PC-3 (cell line): ENCODE data around the gene ADARB2. TPM values are rescaled to one million over a fixed set of nuclear protein-coding genes. Genes with fewer than 3 reads are reported as not detected.

ENCODE experiments used
- ATAC-seq: fragments of 200-7000 bp; cut with Tn5 transposase; 2 replicates; pipeline ENCODE4 v1.9.1; 2020; ENCODE audit warnings: mild to moderate bottlenecking, moderate library complexity
- BruUV-seq: library from RNA; stranded (reverse); fragments of 400-500 nt; replicated peaks from 2 replicates; lab custom pipeline; 2021; lab: Mats Ljungman, UMichigan
- CTCF ChIA-PET: fragments of 300-600 bp; sonication (Branson Sonifier 250); formaldehyde crosslinking; loops from one replicate; lab custom pipeline; 2022; ENCODE audit warnings: antibody characterized with exemption; lab: Charles Lee
- POLR2A ChIA-PET: fragments of 300-600 bp; sonication (Branson Sonifier 250); formaldehyde crosslinking; loops from one replicate; lab custom pipeline; 2022; ENCODE audit warnings: antibody characterized with exemption; ENCODE audit not compliant: unreplicated experiment; lab: Charles Lee
- DNase-seq: peaks from one replicate; pipeline ENCODE4 v3.0.0-alpha.2; 2015
- H2AFZ ChIP-seq: fragments of 300-600 bp; sonication (generic); 2 replicates; pipeline ENCODE4 v1.6.0; 2016; ENCODE audit warnings: antibody characterized with exemption, low read length
- H3F3A ChIP-seq: fragments of 300-600 bp; sonication (generic); one replicate; pipeline ENCODE4 v1.6.0; 2017; ENCODE audit warnings: antibody characterized with exemption, low read length, control low read depth, mild to moderate bottlenecking; ENCODE audit not compliant: unreplicated experiment
- H3K27ac ChIP-seq: fragments of 300-600 bp; sonication (generic); 2 replicates; pipeline ENCODE4 v1.5.1; 2016; ENCODE audit warnings: mild to moderate bottlenecking, low read length
- H3K27me3 ChIP-seq: fragments of 300-600 bp; sonication (generic); 2 replicates; pipeline ENCODE4 v1.6.1; 2016; ENCODE audit warnings: low read length, mixed read lengths
- H3K36me3 ChIP-seq: fragments of 300-600 bp; sonication (generic); 2 replicates; pipeline ENCODE4 v1.6.1; 2016; ENCODE audit warnings: low read depth, mixed run types, low read length, mixed read lengths
- H3K4me1 ChIP-seq: fragments of 300-600 bp; sonication (generic); 2 replicates; pipeline ENCODE4 v1.5.1; 2016; ENCODE audit warnings: low read length; ENCODE audit not compliant: insufficient read depth
- H3K4me2 ChIP-seq: fragments of 300-600 bp; sonication (generic); 2 replicates; pipeline ENCODE4 v1.6.0; 2016; ENCODE audit warnings: low read length
- H3K4me3 ChIP-seq: fragments of 300-600 bp; sonication (generic); 2 replicates; pipeline ENCODE4 v1.5.1; 2016; ENCODE audit warnings: mild to moderate bottlenecking, low read length, mixed read lengths
- H3K79me2 ChIP-seq: fragments of 300-600 bp; sonication (generic); 2 replicates; pipeline ENCODE4 v1.6.1; 2017; ENCODE audit warnings: low read length, mixed read lengths
- H3K9ac ChIP-seq: fragments of 300-600 bp; sonication (generic); 2 replicates; pipeline ENCODE4 v1.6.0; 2016; ENCODE audit warnings: mild to moderate bottlenecking, low read length
- H3K9me2 ChIP-seq: fragments of 300-600 bp; sonication (generic); replicated peaks from 2 replicates; pipeline ENCODE4 v1.6.1; 2016; ENCODE audit warnings: mixed run types, low read length, mixed read lengths
- H3K9me3 ChIP-seq: fragments of 300-600 bp; sonication (generic); 2 replicates; pipeline ENCODE4 v1.6.1; 2016; ENCODE audit warnings: low read length, mixed read lengths
- H4K20me1 ChIP-seq: fragments of 300-600 bp; sonication (generic); 2 replicates; pipeline ENCODE4 v1.6.1; 2016; ENCODE audit warnings: low read length, mixed read lengths
- CTCF ChIP-seq: fragments of 300-600 bp; sonication (generic); conservative IDR thresholded peaks from 2 replicates; pipeline ENCODE4 v1.5.1; 2017; ENCODE audit warnings: antibody characterized with exemption, low read depth, mild to moderate bottlenecking, low read length
- EZH2 ChIP-seq: fragments of 300-600 bp; sonication (generic); IDR thresholded peaks from one replicate; pipeline ENCODE4 v1.6.1; 2017; ENCODE audit warnings: antibody characterized with exemption, mild to moderate bottlenecking, low read length; ENCODE audit not compliant: unreplicated experiment
- EZH2phosphoT487 ChIP-seq: fragments of 300-600 bp; sonication (generic); IDR thresholded peaks from 2 replicates; pipeline ENCODE4 v1.6.1; 2018; ENCODE audit warnings: mild to moderate bottlenecking, antibody characterized with exemption, low read length, borderline replicate concordance
- intact Hi-C: fragments of 100-400 bp; cut with micrococcal nuclease; formaldehyde crosslinking; loops from 2 replicates; pipeline ENCODE4 v1.9.0; 2023
- total RNA-seq: library from RNA; depleted of rRNA; stranded (reverse); fragments of >200 nt; gene quantifications from 2 replicates; pipeline ENCODE4 v1.2.3, GENCODE V29; 2014

The ADARB2 gene
- total RNA-seq, 1 experiment from 2014 or later = not detected

DNA sequence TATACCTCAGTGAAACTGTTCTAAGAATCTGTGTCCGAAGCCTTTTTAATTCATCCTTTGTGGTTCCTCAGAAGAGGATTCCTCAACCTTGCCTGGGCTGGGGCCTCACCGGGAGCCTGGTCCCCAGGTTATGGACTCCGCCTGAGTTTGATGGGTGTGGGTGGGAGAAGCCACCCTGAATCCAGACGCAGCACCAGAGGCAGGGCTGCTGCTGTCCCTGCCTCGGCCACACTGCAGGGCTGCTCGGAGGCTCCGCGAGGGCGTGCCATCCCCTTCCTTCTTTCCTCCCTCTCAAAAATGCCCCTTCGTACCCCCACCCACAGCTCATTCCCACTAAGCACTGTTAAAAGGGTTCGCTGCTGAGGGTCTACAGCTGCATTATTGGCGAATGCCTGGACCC lies 146.3 kb downstream of the ADARB2 start:
- Histone ChIP-seq H3K27ac (no peak overlapping the region), H3F3A (no peaks in the 10 kb centered on the region), H3K4me2 (no peak overlapping the region), H3K36me3 (no peaks in the 10 kb centered on the region), H3K4me3 (no peak overlapping the region), H2AFZ (no peak overlapping the region), H3K9ac (no peak overlapping the region), H3K79me2 (no peaks in the 10 kb centered on the region), H3K9me2 (no peaks in the 10 kb centered on the region), H3K4me1 (no peaks in the 10 kb centered on the region), H3K9me3 (no peaks in the 10 kb centered on the region), H3K27me3 (no peaks in the 10 kb centered on the region), H4K20me1 (no peaks in the 10 kb centered on the region)
- ATAC-seq = no peak
- BruUV-seq = no TSS peak
- intact Hi-C loops = no loop called here
- ChIA-PET CTCF (no interaction called here), POLR2A (no interaction called here)
- TF ChIP-seq EZH2 (no peak), EZH2phosphoT487 (no peak), CTCF (no peak)
- DNase-seq = no peak

GRCh38 chr10:1589257-1589656 lies 148.1 kb downstream of the ADARB2 start:
- CTCF ChIA-PET = no interaction called here

More at GRCh38 chr10:1589257-1589656, 148.1 kb downstream of the ADARB2 start:
- POLR2A ChIA-PET = no interaction called here
- Histone ChIP-seq H3K9me2 (no peaks in the 10 kb centered on the region), H3K4me1 (no peaks in the 10 kb centered on the region), H3K9me3 (no peaks in the 10 kb centered on the region), H3K27me3 (no peaks in the 10 kb centered on the region), H4K20me1 (no peaks in the 10 kb centered on the region), H3K79me2 (no peaks in the 10 kb centered on the region), H3K4me3 (no peak overlapping the region), H2AFZ (no peak overlapping the region), H3F3A (no peaks in the 10 kb centered on the region), H3K36me3 (no peaks in the 10 kb centered on the region), H3K4me2 (no peak overlapping the region), H3K27ac (no peak overlapping the region), H3K9ac (no peak overlapping the region)
- DNase-seq (no peak), ATAC-seq (no peak)
- BruUV-seq = no TSS peak
- intact Hi-C loops = no loop called here
- TF ChIP-seq EZH2phosphoT487 (no peak), CTCF (no peak), EZH2 (no peak)
